ENCODE measurements around the gene ZFP14. TPM values are rescaled to one million over a fixed set of nuclear protein-coding genes. Genes with fewer than 3 reads are reported as not detected.

ZFP14 gene
- total and polyA plus RNA-seq, 2 of the 4 experiments (the other 2 are of a cell fraction): 0.67 to 2.0 TPM

GRCh38 chr19:36401475-36401874 lies 22.5 kb upstream of the ZFP14 start:
- peaks cover 0 to 4% of the 10 kb centered on the region in 2 experiments; a peak in 1 of 4 replicates for H3K79me1 ChIP-seq (ENCODE audit: low read depth in 1 of 2, low read length in 2 of 2)
- TF ChIP-seq MXI1 (IDR thresholded peaks at IDR 0.05; ENCODE audit: borderline replicate concordance, low read depth, low read length): no peak
- no peak for TF ChIP-seq NFE2L2 (IDR thresholded peaks at IDR 0.05; ENCODE audit: low read depth, low read length)
- no peak for TF ChIP-seq ELK1 (IDR thresholded peaks at IDR 0.05; ENCODE audit: borderline replicate concordance, low read depth, low read length)
- TF ChIP-seq POLR2A (IDR thresholded peaks at IDR 0.05; ENCODE audit: low read depth, low read length): no peak
- TF ChIP-seq MAZ (IDR thresholded peaks at IDR 0.05; ENCODE audit: borderline replicate concordance, low read depth, low read length): no peak
- TF ChIP-seq CHD1 (IDR thresholded peaks at IDR 0.05; ENCODE audit: low read depth, low read length): no peak
- TF ChIP-seq RAD21 (IDR thresholded peaks at IDR 0.05; ENCODE audit: low read length): no peak
- TF ChIP-seq SMC3 (IDR thresholded peaks at IDR 0.05; ENCODE audit: low read depth, low read length): no peak
- TF ChIP-seq FOS (IDR thresholded peaks at IDR 0.05; ENCODE audit: low read depth, low read length): no peak
- no peak for TF ChIP-seq MAFK (IDR thresholded peaks at IDR 0.05; ENCODE audit: low read depth, low read length)
- no peak for TF ChIP-seq USF2 (IDR thresholded peaks at IDR 0.05; ENCODE audit: low read depth, low read length)
- no peak for TF ChIP-seq CEBPB (IDR thresholded peaks at IDR 0.05; ENCODE audit: low read depth, low read length)
- TF ChIP-seq RCOR1 (IDR thresholded peaks at IDR 0.05; ENCODE audit: insufficient replicate concordance, low read length): no peak
- no peak for TF ChIP-seq CTCF (conservative IDR thresholded peaks at IDR 0.05; ENCODE audit: low read depth, low read length)
- TF ChIP-seq RFX5 (IDR thresholded peaks at IDR 0.05; ENCODE audit: low read depth, low read length): no peak
- TF ChIP-seq BHLHE40 (IDR thresholded peaks at IDR 0.05; ENCODE audit: low read depth, low read length): no peak
- intact Hi-C loops (cut with micrococcal nuclease) (no loop called here), in situ Hi-C loops (cut with MboI; ENCODE audit: low sequenced_read_pairs) (no loop called here), dilution Hi-C loops (cut with HindIII; ENCODE audit: low sequenced_read_pairs, unreplicated experiment) (no loop called here)
- no peak overlapping the region for H2AK9ac ChIP-seq (replicated peaks; ENCODE audit: low read depth, low read length, poor library complexity)
- H3K4me2 ChIP-seq (ENCODE audit: low read depth, low read length): no peak overlapping the region
- no peak overlapping the region for H3K23ac ChIP-seq (ENCODE audit: low read depth, low read length)
- H2BK20ac ChIP-seq (ENCODE audit: low read depth, low read length): no peak overlapping the region
- no peak overlapping the region for H2BK15ac ChIP-seq (ENCODE audit: low read depth, low read length)
- H4K5ac ChIP-seq (ENCODE audit: low read depth, low read length): no peak overlapping the region
- no peaks in the 10 kb centered on the region for H3K27me3 ChIP-seq (ENCODE audit: control insufficient read depth, insufficient read depth, low read length)
- no peak overlapping the region for H3K9ac ChIP-seq (ENCODE audit: low read depth, low read length)
- WGBS, 2 experiments (ENCODE audit: extremely low coverage in 2 of 2, insufficient read length in 1 of 2): 84% methylated on average over 7 of the region's 7 CpGs; no CpG with 5 or more reads in 1 of the 2 experiments
- no peak overlapping the region for H2AK5ac ChIP-seq (ENCODE audit: low read depth, low read length)
- no peak overlapping the region for H3K4me3 ChIP-seq (ENCODE audit: insufficient read depth, low read depth, low read length)
- no peak overlapping the region for H3K56ac ChIP-seq (ENCODE audit: extremely low read depth, insufficient read depth, low read length)
- H2AFZ ChIP-seq (replicated peaks; ENCODE audit: low read length, poor library complexity): no peak overlapping the region
- no peak overlapping the region for H3K18ac ChIP-seq (ENCODE audit: low read depth, low read length)
- DNase-seq: no peak
- H3K36me3 ChIP-seq (ENCODE audit: control insufficient read depth, insufficient read depth, low read length): peaks cover 36% of the 10 kb centered on the region
- H3K9me1 ChIP-seq (ENCODE audit: insufficient read depth, low read length): no peaks in the 10 kb centered on the region
- no TSS peak for BruUV-seq (replicated peaks)
- no peak overlapping the region for H4K91ac ChIP-seq (ENCODE audit: insufficient read depth, low read depth, low read length)
- no peaks in the 10 kb centered on the region for H3K4me1 ChIP-seq (ENCODE audit: control insufficient read depth, insufficient read depth, low read length)
- H3K27ac ChIP-seq (ENCODE audit: insufficient read depth, low read length): no peak overlapping the region
- no peak overlapping the region for H4K8ac ChIP-seq (ENCODE audit: low read depth in 2 of 2, low read length in 2 of 2)
- H3K4ac ChIP-seq (ENCODE audit: low read depth, low read length): no peak overlapping the region
- peaks cover 12% of the 10 kb centered on the region for H3K9me3 ChIP-seq (ENCODE audit: control insufficient read depth, insufficient read depth, low read length)
- H3K14ac ChIP-seq (replicated peaks; ENCODE audit: low read depth, low read length): no peak overlapping the region
- no peak for ATAC-seq (ENCODE audit: low read depth)
- H4K20me1 ChIP-seq (ENCODE audit: insufficient read depth, low read length): no peaks in the 10 kb centered on the region
- ChIA-PET POLR2A (ENCODE audit: unreplicated experiment) (no interaction called here), CTCF (no interaction called here)
- no peak overlapping the region for H2BK120ac ChIP-seq (ENCODE audit: low read depth, low read length)
- no peak overlapping the region for H2BK5ac ChIP-seq (ENCODE audit: low read depth, low read length, poor library complexity, severe bottlenecking)

Measured in IMR-90 (cell line).